ENCODE measurements around the gene RPUSD2.

RPUSD2 gene

DNA sequence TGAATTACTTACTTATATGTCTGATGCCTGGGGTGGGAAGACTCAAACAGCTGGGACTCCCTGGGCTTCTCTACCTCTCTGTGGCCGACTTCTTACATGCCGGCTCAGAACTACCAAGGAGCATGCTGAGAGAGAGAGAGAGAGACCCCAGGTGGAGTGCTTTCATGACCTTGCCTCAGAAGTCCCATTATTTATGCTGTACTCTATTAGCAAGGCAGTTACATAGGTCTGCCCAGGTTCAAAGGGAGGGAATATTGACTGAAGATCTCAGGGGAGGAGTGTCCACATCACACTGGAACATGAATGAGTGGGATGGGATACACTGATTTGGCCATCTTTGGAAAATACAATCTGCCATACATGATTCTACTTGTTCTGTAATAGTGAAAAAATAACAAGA lies 20.5 kb upstream of the RPUSD2 start:
- no peak overlapping the region for H3K4me3 ChIP-seq (ENCODE audit: low read depth, low read length)
- TF ChIP-seq, protein P1, sequence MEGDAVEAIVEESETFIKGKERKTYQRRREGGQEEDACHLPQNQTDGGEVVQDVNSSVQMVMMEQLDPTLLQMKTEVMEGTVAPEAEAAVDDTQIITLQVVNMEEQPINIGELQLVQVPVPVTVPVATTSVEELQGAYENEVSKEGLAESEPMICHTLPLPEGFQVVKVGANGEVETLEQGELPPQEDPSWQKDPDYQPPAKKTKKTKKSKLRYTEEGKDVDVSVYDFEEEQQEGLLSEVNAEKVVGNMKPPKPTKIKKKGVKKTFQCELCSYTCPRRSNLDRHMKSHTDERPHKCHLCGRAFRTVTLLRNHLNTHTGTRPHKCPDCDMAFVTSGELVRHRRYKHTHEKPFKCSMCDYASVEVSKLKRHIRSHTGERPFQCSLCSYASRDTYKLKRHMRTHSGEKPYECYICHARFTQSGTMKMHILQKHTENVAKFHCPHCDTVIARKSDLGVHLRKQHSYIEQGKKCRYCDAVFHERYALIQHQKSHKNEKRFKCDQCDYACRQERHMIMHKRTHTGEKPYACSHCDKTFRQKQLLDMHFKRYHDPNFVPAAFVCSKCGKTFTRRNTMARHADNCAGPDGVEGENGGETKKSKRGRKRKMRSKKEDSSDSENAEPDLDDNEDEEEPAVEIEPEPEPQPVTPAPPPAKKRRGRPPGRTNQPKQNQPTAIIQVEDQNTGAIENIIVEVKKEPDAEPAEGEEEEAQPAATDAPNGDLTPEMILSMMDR (IDR thresholded peaks at IDR 0.05; ENCODE audit: low read depth, low read length), result no peak
- H3K27me3 ChIP-seq (ENCODE audit: insufficient read depth, low read depth, severe bottlenecking), result no peaks in the 10 kb centered on the region
- no peaks in the 10 kb centered on the region for H3K36me3 ChIP-seq
- H3K9me3 ChIP-seq (ENCODE audit: severe bottlenecking), result no peaks in the 10 kb centered on the region
- H3K27ac ChIP-seq, result no peak overlapping the region
- no peak for DNase-seq

DNA sequence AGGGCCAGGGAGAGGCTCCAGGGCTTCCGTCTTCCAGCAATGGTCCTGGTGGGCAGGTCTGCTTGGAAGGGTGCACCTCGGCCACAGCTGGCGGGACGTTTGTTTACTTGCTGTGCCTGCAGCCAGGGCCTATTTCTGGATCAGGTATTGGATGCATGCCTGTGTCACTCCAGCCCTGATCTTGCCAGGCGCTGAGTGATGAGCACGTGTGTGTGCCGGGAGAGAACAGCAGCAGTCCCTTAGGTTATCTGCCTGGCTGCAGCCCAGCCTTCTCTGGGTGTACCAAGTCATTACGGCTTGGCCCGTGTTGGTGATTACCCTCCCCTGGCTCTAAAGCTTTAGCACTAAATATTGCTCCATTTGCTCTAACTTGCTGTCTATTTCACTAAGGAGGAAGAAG lies 19.2 kb upstream of the RPUSD2 start:
- Histone ChIP-seq H3K27ac (no peak overlapping the region), H3K4me3 (ENCODE audit: low read depth, low read length) (no peak overlapping the region), H3K27me3 (ENCODE audit: insufficient read depth, low read depth, severe bottlenecking) (no peaks in the 10 kb centered on the region), H3K36me3 (no peaks in the 10 kb centered on the region), H3K9me3 (ENCODE audit: severe bottlenecking) (no peaks in the 10 kb centered on the region)
- TF ChIP-seq, protein P1 (IDR thresholded peaks at IDR 0.05; ENCODE audit: low read depth, low read length), result no peak
- DNase-seq, result no peak

DNA sequence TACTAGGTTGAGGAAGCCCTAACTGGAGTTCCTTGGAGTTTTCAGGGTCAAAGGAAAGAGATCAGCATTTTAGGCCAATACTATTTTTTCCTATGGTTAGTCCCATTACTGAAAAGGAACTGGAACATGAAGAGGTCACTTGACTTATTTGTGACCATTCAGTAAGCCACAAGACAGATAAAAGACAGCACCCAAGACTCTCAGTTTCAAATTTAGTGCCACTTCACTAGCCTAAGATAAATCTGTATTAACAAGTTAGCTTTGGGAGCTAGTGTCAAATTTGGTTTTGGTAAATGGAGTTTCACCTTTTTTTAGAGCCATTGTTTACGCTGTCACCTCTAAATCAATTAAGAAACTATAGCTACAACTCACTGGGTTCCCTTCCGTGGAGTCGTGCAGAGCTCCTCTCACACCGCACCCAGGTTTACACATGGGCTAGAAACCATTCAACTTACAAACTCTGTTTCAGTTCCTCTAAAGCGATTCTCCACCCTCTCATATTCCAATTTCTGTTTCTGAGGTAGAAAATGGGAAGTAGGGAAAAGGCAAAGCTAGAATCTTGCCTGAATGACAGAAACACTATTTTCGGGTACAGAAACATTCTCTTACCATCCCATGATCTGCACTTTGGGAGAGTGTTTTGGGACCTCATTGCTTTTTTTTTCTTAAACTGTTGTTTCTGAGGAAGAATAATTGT lies 18.6 kb upstream of the RPUSD2 start:
- no peak for DNase-seq
- no peaks in the 10 kb centered on the region for H3K9me3 ChIP-seq (ENCODE audit: severe bottlenecking)
- no peak overlapping the region for H3K4me3 ChIP-seq (ENCODE audit: low read depth, low read length)
- TF ChIP-seq, protein P1 (IDR thresholded peaks at IDR 0.05; ENCODE audit: low read depth, low read length), result no peak
- H3K27me3 ChIP-seq (ENCODE audit: insufficient read depth, low read depth, severe bottlenecking), result no peaks in the 10 kb centered on the region
- no peak overlapping the region for H3K27ac ChIP-seq
- peaks cover 3% of the 10 kb centered on the region; the same call in 1 of the 2 replicates for H3K36me3 ChIP-seq

DNA sequence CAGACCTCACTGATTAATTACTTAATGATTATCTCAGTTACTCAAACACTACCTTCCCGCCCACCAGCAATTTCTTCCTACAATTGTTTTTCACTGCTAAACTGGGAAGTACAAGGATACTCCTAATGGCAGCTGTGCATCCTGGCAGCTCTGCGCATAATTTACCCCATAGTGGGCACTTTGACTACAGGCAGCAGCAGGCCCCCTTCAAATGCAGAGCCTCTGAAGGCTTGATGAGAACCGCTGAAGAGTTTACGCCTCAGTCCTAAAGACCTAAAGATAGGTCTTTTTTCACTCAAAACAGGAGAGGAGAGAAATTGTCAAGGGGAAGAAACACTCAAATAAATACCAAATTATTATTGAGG lies 15.0 kb upstream of the RPUSD2 start:
- no peaks in the 10 kb centered on the region for H3K27me3 ChIP-seq (ENCODE audit: insufficient read depth, low read depth, severe bottlenecking)
- no peak for DNase-seq
- TF ChIP-seq, protein P1 (IDR thresholded peaks at IDR 0.05; ENCODE audit: low read depth, low read length), result no peak
- H3K27ac ChIP-seq, result no peak overlapping the region
- H3K36me3 ChIP-seq, result peaks cover 6% of the 10 kb centered on the region; the same call in 1 of the 2 replicates
- no peak overlapping the region for H3K4me3 ChIP-seq (ENCODE audit: low read depth, low read length)
- H3K9me3 ChIP-seq (ENCODE audit: severe bottlenecking), result no peaks in the 10 kb centered on the region

DNA sequence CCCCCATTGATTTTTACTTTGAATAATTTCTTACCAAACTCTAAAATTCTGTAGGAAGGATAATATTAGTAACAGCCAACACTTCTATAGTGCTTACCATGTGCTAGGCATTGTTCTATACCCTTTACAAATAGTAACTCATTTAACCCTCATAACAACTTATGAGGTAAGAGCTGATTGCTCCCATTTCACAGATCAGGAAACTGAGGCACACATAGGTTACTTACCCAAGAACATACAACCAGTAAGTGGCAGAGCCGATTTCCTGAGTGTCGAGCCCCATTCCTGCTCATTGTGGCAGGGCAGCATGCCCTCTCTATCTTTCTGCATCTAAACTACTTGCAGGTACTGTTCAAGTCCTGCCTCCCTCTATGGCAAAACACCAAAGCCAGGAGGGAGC lies 13.2 kb upstream of the RPUSD2 start:
- Histone ChIP-seq H3K27me3 (ENCODE audit: insufficient read depth, low read depth, severe bottlenecking) (no peaks in the 10 kb centered on the region), H3K4me3 (ENCODE audit: low read depth, low read length) (no peak overlapping the region), H3K9me3 (ENCODE audit: severe bottlenecking) (no peaks in the 10 kb centered on the region), H3K27ac (no peak overlapping the region), H3K36me3 (peaks cover 6% of the 10 kb centered on the region)
- TF ChIP-seq, protein P1 (IDR thresholded peaks at IDR 0.05; ENCODE audit: low read depth, low read length), result no peak
- no peak for DNase-seq
